IPS-18a (cell line): ENCODE measurements around the gene SSR4.

ENCODE experiments used
- H3K27ac ChIP-seq: one replicate; pipeline ENCODE4 v1.5.1; 2013; ENCODE audit warnings: low read length
- H3K27me3 ChIP-seq: one replicate; pipeline ENCODE4 v1.6.1; 2013; ENCODE audit warnings: mild to moderate bottlenecking, low read length; ENCODE audit not compliant: control insufficient read depth, insufficient read depth
- H3K36me3 ChIP-seq: one replicate; pipeline ENCODE4 v1.6.1; 2013; ENCODE audit warnings: low read depth, low read length; ENCODE audit not compliant: control insufficient read depth
- H3K4me1 ChIP-seq: one replicate; pipeline ENCODE4 v1.6.1; 2013; ENCODE audit warnings: low read depth, low read length; ENCODE audit not compliant: control insufficient read depth
- H3K4me3 ChIP-seq: one replicate; pipeline ENCODE4 v1.5.1; 2013; ENCODE audit warnings: low read length
- H3K9ac ChIP-seq: one replicate; pipeline ENCODE4 v1.6.1; 2013; ENCODE audit warnings: mild to moderate bottlenecking, low read length, moderate library complexity
- H3K9me3 ChIP-seq: one replicate; pipeline ENCODE4 v1.6.1; 2013; ENCODE audit warnings: low read depth, low read length; ENCODE audit not compliant: control insufficient read depth

SSR4 gene

GRCh38 chrX:153829799-153830639, 35.6 kb downstream of the SSR4 start, which contains the start of gene PDZD4:
Gene PDZD4 (minus strand): TSS chrX:153830544. CDS start chrX:153830298, 246 bp downstream.
- H3K9ac ChIP-seq, result peak within 1 kb of the TSS; percentile 42
- H3K9me3 ChIP-seq, result no peaks in the 10 kb centered on the region
- no peak within 1 kb of the TSS for H3K27ac ChIP-seq
- H3K4me3 ChIP-seq, result peak within 1 kb of the TSS; percentile 75
- H3K4me1 ChIP-seq, result no peaks in the 10 kb centered on the region
- H3K27me3 ChIP-seq, result peaks cover 8% of the 10 kb centered on the region
- H3K36me3 ChIP-seq, result no peaks in the 10 kb centered on the region

DNA sequence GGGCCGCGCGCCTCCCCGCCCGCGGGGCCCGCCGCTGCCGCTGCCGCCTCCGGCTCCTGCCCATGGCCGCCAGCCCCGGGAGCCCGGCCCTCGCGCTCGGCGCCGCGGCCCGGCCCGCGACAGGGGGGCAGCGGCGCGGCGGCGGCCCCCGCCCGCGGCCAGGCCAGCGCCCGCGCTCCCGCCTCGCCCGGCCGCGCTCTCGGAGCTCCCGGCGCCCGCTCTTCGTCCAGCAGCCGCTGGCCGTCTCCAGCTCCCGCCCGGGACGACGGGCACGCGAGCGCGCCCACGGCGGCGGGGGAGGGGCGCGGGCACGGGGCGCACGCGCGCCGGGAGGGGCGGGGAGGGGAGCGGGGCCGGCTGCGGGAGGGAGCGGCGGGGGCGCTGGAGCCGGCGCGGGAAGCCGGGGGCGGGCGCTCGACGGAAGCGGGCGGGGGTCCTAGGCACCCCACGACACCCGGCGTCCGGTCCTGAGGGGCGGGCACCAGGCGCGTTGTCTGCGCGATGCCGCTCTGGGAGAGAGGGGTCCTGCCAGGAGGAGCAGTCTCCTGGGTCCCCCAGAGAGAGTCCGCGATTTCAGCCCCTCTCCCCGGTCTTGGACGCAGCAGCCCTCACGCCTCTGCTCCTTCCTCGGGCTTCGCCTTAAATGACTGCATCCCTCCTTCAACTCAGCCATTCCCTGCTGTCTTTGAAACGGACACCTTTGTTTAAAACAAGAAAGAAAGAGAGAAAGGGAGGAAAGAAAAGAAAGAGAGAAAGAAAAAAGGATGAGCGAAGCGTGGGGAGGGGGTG, 36.4 kb downstream of the SSR4 start:
- H3K27ac ChIP-seq, result no peak overlapping the region
- no peaks in the 10 kb centered on the region for H3K9me3 ChIP-seq
- no peak overlapping the region for H3K9ac ChIP-seq
- peaks cover 8% of the 10 kb centered on the region for H3K27me3 ChIP-seq
- H3K36me3 ChIP-seq, result no peaks in the 10 kb centered on the region
- peak overlapping the region; percentile 51 for H3K4me3 ChIP-seq
- H3K4me1 ChIP-seq, result no peaks in the 10 kb centered on the region

GRCh38 chrX:153831429-153832150, 37.1 kb downstream of the SSR4 start:
- Histone ChIP-seq H3K27me3 (peaks cover 8% of the 10 kb centered on the region), H3K9me3 (no peaks in the 10 kb centered on the region), H3K27ac (no peak overlapping the region), H3K9ac (no peak overlapping the region), H3K36me3 (no peaks in the 10 kb centered on the region), H3K4me3 (peak overlapping the region; percentile 51), H3K4me1 (no peaks in the 10 kb centered on the region)

- Histone ChIP-seq H3K27me3 (peaks cover 8% of the 10 kb centered on the region), H3K4me3 (no peak overlapping the region), H3K9me3 (no peaks in the 10 kb centered on the region), H3K4me1 (no peaks in the 10 kb centered on the region), H3K9ac (no peak overlapping the region), H3K36me3 (no peaks in the 10 kb centered on the region), H3K27ac (no peak overlapping the region)
These were observed 38.3 kb downstream of the SSR4 start for GRCh38 chrX:153832728-153833127.

DNA sequence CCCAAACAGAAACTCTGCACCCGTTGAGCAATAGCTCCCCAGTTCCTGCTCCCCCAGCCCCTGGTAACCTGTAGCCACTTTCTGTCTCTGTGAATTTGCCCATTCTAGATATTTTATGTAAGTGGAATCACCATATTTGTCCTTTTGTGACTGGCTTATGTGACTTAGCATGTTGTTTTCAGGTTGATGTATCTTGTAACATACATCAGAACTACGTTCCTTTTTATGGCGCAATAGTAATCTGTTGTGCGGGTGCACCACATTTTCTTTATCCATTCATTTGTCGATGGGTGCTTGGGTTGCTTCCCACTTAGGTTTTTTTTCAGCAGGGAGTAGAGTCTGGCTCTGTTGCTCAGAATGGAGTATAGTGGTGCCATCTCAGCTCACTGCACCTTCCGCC, 42.5 kb downstream of the SSR4 start:
- H3K27me3 ChIP-seq, result peaks cover 3% of the 10 kb centered on the region
- H3K27ac ChIP-seq, result no peak overlapping the region
- H3K36me3 ChIP-seq, result no peaks in the 10 kb centered on the region
- peaks cover 6% of the 10 kb centered on the region for H3K9me3 ChIP-seq
- H3K9ac ChIP-seq, result no peak overlapping the region
- peaks cover 4% of the 10 kb centered on the region for H3K4me1 ChIP-seq
- no peak overlapping the region for H3K4me3 ChIP-seq

DNA sequence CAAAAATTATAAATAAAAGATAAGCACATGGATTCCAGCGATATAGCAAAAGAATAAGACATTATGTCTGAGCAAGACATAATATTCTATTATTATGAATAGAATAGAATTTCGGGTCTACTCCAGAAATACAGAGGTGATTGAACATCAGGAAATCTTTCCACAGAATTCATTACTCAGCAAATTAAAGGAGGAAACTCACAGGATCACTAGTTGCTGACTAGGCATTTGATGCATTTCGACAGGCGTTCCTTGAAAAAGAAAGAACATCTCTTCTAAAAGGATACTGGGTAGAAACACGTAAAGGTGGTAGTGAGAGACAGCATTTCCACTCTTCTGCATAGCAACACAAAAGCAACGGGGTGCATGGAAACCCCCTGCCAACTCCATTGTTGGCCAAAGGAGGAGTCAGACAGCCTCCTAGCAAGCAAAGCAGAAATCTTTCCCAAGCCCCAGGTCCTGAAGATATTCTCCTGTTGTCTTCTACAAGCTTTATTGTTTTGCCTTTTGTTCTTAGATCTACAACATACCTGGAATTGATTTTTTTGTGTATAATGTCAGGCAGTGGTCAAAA, 50.1 kb downstream of the SSR4 start:
- Histone ChIP-seq H3K9me3 (peaks cover 7% of the 10 kb centered on the region), H3K36me3 (no peaks in the 10 kb centered on the region), H3K27me3 (no peaks in the 10 kb centered on the region), H3K27ac (peak overlapping the region; percentile 38), H3K4me1 (peaks cover 35% of the 10 kb centered on the region), H3K4me3 (peak overlapping the region; percentile 18), H3K9ac (peak overlapping the region; percentile 10)

- H3K27me3 ChIP-seq, result no peaks in the 10 kb centered on the region
- H3K4me3 ChIP-seq, result peak overlapping the region; percentile 18
- peak overlapping the region; percentile 4 for H3K9ac ChIP-seq
- H3K27ac ChIP-seq, result peak overlapping the region; percentile 38
- H3K4me1 ChIP-seq, result peaks cover 36% of the 10 kb centered on the region
- H3K9me3 ChIP-seq, result peaks cover 7% of the 10 kb centered on the region
- H3K36me3 ChIP-seq, result no peaks in the 10 kb centered on the region
These were observed 50.7 kb downstream of the SSR4 start for GRCh38 chrX:153845195-153845594.

DNA sequence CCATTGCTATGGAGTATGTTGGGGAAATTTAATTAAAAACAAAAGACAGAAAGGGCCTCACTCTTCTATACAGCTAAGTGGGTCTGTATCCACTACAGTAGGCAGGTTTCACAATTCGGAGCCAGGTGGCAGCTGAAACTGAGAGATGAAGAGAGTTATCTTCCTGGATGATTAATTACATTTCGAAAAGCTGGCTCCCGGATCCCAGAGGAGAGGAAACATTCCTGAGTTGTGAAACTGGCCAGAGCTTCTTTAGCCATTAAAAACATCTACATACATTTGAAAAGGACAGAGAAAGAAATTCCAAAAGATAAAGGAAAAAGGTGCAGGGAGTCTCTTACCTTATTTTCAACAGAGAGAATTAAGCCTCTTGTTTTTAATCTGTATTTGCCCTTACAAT, 51.4 kb downstream of the SSR4 start:
- Histone ChIP-seq H3K9me3 (peaks cover 7% of the 10 kb centered on the region), H3K9ac (peak overlapping the region; percentile 6), H3K27ac (no peak overlapping the region), H3K4me1 (peaks cover 36% of the 10 kb centered on the region), H3K4me3 (peak overlapping the region; percentile 18), H3K36me3 (no peaks in the 10 kb centered on the region), H3K27me3 (no peaks in the 10 kb centered on the region)
